ENCODE measurements around the gene LRCOL1.

Gene LRCOL1

GRCh38 chr12:132569856-132570480 is 40.4 kb downstream of the LRCOL1 start:
- no peak for DNase-seq (ENCODE audit: extremely low read depth in 1 of 2, low read depth in 1 of 2)

DNA sequence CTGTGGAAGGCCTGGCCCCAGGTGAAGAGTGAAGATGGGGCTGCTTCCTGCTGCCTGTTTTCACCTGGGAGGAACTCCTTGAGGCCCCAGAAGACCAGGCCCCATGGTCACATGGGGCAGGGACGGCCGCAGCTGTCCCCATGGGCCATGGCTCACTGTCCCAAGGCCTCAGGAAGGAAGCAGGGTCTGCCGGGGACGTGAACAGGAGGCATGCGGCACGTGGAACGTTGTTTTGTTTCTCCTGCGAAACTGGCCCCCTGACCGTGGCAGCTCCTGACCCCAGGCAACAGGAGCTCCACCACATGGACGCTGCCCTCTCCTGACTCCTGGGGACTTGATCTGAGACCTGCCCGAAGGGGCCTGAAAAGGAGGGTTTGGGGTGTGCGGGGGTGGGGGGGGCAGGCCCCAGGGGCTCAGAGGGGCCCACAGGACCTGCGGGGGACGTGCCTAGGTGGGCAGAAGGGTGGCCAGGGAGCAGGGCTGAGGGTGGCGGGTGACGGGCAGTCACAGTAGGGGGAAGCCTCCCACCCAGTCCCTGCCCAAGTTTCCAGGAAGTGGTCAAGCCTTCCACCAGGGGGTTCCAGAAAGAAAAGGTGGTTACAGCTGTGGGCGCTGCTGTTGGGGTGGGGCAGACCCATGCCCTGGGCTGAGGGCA is 41.4 kb downstream of the LRCOL1 start:
- DNase-seq (ENCODE audit: extremely low read depth in 1 of 2, low read depth in 1 of 2) = no peak

GRCh38 chr12:132568301-132568700 is 42.1 kb downstream of the LRCOL1 start:
- no peak for DNase-seq (ENCODE audit: extremely low read depth in 1 of 2, low read depth in 1 of 2)

DNA sequence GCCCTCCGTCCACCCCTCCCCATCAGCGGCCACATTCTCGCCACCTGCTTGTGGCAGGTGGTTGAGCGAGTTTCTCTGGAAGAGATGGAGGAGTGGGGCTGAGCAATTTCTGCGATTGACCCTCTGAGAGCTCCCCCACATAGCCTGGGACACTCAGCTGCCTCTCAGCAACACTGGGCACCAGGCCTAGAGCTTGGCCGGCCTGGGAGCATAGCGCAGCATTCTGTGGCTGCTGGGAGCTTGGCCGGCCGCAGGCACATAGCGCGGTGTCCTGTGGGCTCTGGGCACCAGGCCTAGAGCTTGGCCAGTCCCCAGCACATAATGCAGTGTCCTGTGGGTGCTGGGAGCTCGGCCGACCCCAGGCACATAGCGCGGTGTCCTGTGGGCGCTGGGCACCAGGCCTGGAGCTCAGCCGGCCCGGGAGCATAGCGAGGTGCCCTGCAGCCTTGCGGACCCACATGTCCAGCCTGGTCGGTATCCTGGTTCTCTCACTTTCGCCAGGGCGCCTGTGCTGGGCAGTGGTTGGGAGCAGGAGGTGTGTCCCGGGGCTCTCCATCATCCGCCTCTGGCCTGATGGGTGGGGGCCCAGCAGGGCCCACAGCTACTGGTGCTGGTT is 43.8 kb downstream of the LRCOL1 start:
- no peak for DNase-seq (ENCODE audit: extremely low read depth in 1 of 2, low read depth in 1 of 2)

DNA sequence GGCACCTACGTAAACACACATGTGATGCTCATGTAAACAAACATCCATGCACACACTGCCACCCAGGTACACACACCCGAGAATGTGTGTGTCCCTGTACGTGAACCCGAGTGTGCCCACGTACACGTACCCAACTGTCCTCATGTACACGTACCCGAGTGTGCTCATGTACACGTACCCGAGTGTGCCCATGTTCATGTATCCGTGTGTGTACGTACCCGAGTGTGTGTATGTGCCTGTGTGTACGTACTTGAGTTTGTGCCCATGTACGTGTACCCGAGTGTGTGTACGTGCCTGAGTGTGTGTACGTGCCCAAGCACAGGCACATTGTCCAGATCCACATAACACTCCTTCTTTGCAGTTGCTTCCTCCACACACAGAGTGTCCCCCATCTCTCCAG is 45.0 kb downstream of the LRCOL1 start:
- no peak for DNase-seq (ENCODE audit: extremely low read depth in 1 of 2, low read depth in 1 of 2)

- no peak for DNase-seq (ENCODE audit: extremely low read depth in 1 of 2, low read depth in 1 of 2)
Measured at GRCh38 chr12:132563911-132564310, 46.5 kb downstream of the LRCOL1 start.

- no peak for DNase-seq (ENCODE audit: extremely low read depth in 1 of 2, low read depth in 1 of 2)
Measured at GRCh38 chr12:132562489-132563021, 47.8 kb downstream of the LRCOL1 start.

GRCh38 chr12:132561427-132562156 is 48.8 kb downstream of the LRCOL1 start:
- no peak for DNase-seq (ENCODE audit: extremely low read depth in 1 of 2, low read depth in 1 of 2)

DNA sequence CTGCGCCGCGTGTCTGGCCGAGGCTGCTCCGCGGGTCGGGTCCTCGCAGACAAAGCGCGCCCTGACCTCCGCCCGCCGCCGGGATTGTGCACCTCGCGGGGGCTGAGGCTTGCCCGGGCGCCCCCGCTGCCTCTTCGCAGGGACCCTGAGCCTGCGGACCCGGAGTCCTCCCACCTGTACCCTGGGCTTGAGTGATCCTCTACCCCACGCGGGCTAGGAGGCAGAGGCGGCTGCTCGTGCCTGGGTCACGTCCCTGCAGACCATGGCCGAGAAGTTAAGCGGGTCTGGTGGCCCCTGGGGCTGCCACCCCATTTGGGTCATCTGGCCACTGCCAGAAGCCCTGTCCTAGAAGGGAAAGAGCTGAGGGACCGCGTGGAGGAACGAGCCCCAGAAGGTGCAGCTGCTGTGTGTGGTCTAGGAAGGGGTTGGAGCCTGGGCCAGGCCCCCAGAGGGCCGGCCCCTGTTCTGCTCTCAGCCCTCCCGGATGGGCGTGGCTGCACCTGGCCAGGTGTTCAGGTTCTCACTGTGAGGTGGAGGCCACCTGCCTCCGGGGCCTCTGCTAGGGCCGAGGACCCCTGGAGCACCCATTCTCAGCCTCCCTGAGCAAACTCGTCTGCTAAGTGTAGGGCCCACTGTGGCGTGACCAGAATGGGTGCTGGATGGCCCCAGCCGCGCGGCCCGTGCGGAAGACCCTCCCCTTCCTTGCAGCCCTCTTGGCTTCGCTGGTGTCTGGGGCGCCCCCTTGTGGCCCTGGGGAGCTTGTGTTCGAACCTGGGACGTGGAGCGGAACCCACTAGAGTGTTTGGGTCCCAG is 49.6 kb downstream of the LRCOL1 start:
- peak; percentile 43 to 53 for DNase-seq (ENCODE audit: extremely low read depth in 1 of 2, low read depth in 1 of 2)

DNA sequence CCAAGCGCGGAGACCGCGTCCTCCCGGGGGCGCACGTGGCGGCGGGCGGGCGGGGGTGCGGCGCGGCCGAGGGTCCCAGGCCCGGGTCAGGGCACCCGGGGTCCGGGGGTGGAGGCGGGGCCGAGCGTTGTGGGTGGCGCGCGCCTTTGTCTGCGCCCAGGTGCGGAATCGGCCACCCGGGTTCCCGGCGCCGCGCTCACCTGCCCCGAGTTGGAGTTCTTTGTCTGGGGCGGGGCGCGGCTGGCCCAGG is 50.1 kb downstream of the LRCOL1 start:
- no peak for DNase-seq (ENCODE audit: extremely low read depth in 1 of 2, low read depth in 1 of 2)

- DNase-seq (ENCODE audit: extremely low read depth in 1 of 2, low read depth in 1 of 2) = no peak
Measured at GRCh38 chr12:132559652-132560363, 50.6 kb downstream of the LRCOL1 start.

DNA sequence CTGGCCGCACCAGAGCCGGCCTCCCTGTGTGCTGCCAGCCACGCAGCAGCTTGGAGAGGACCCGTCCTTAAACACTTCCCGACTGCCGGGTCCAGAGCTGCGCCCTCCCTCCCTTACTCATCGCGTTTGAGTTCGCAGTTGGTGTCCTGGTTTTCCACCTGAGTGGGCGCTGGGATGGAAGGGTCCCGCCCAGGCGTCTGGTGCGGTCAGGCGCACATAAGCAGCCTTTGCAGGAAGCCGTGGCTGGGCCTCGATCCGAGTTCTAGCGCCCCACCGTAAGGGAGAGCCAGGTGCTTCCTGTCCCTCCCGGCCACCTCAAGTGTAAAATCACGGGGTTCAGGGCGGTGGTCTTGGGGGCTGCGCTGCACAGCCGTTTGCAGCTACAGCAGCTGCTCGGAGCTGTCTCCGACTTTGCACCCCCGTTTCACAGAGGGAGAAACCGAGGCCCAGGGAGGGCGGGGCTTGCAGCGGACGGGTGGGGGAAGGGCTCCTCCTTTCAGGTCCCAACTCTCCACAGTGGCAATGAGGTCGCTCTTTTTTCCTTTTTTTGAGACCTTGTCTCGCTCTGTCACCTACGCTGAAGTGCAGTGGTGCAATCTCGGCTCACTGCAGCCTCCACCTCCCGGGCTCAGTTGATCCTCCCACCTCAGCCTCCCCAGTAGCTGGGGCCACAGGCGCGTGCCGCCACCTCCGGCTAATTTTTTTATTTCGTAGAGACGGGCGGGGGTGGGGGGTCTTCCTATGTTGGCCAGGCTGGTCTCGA is 51.3 kb downstream of the LRCOL1 start:
- no peak for DNase-seq (ENCODE audit: extremely low read depth in 1 of 2, low read depth in 1 of 2)

DNA sequence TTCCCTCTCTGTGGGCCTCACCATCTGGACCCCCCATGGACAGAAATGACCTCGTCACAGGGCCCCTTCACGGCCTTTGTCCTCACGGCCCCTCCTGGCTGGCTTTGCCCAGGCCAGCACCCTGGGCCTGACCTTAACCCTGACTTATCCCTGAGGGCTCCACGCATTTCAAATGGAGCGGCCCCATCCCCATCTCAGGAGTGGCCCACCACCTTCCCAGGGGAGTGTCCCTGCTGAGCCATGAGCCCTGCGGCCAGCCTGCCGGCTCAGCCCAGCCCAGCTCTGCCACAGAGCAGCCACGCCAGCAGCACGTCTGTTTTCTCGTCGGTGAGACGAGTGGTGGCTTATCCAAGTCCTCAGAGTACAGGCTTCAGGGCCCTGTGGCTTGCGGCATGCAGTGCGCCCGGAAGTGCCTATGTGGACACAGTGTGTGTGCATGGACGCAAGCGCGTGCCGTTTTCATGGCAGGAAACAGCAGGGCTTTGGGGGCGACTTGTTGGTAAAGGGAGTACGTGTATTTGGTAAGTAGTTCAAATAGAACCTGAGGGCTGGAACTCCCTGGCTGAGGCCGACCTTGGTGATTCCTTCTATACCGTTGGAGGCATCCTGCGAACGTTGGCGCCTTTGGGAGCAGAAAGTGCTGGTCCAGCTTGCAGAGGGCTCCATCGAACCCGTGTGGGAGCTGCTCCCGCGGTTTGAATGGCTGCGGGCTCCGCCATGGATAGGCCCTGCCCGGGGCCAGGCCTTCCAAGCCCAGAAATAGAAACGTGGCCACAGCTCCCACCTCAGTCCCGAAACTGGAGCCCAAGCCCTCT is 52.1 kb downstream of the LRCOL1 start:
- no peak for DNase-seq (ENCODE audit: extremely low read depth in 1 of 2, low read depth in 1 of 2)

DNA sequence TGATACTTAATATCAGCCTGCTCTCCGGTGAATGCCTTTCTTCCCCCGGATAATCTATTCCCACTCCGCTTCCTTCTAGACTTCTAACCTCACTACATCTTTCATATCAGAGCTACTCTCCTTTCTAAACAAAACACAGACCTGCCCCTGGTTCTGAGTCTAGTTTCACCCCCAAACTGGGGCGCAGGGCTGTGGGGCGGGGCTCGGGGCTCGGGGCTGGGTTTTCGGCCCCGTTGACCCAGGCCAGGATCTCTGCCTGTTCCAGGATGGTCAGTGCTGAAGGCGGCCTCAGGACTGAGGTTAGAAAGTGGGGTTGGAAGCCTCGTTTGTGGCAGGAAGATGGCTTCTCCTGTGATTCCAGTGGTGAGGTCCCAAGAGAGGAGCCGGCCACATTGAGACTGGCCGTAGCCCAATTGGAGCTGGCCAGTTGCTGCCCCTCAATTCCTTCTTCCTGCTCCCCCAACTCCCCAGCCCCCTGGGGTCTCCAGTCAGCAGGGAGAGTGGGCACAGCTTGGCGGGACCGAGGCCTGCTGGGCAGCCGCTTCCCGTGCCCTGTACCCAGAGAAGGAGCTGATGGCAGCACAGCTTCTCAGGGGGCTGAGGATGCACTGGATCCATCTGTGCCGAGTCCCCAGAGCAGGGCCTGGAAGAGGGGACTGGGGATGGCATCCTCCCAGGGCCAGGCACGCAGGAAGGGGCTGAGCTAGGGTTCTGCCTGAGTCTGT is 52.9 kb downstream of the LRCOL1 start:
- DNase-seq (ENCODE audit: extremely low read depth in 1 of 2, low read depth in 1 of 2) = no peak

DNA sequence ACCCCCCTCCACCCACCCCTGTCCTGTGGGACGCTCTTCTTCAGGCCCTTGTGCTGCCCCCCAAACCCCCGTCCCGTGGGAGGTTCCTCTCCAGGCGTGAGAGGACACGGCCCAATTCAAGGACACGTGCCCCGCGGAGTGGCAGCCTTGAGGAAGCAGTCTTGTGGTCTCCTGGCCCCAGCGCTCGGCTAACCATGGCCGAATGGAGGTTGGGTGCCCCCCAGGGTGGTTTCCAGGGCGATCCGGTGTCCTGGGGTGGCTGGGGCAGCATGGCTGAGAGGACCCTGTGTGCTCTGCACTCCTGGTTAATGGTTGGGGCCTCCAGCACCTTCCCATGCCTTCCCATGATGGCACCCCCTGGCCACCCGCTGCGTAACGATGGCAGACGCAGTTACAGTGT is 53.6 kb downstream of the LRCOL1 start:
- DNase-seq (ENCODE audit: extremely low read depth in 1 of 2, low read depth in 1 of 2) = no peak

DNA sequence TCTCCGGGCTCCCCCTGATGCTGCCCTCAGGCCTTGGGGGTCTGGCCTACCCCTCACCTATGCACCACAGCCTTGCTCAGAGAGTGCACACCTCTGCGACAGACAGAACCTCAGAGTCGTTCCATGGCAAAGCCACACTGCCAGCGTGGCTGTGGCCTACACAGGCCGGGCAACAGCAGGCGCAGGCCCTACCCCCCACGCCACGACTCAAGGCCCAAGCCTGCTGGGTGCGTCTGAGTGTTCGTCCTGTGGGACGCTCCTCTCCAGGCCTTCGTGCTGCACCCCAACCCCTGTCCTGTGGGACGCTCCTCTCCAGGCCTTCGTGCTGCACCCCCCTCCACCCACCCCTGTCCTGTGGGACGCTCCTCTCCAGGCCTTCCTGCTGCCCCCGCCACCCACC is 54.2 kb downstream of the LRCOL1 start:
- no peak for DNase-seq (ENCODE audit: extremely low read depth in 1 of 2, low read depth in 1 of 2)

- no peak for DNase-seq (ENCODE audit: extremely low read depth in 1 of 2, low read depth in 1 of 2)
Measured at GRCh38 chr12:132555686-132556085, 54.7 kb downstream of the LRCOL1 start.
